GM19463 (cell line): ENCODE data around the gene STRN4.
"Not testable (repeated sequence)": the region's sequence is repeated elsewhere in the genome, so short reads cannot be mapped to it uniquely, and the experiment has no call there.

Source experiments
- ATAC-seq: cut with Tn5 transposase; IDR thresholded peaks from one replicate; pipeline ENCODE4 v1.9.1; 2021; ENCODE audit warnings: mild to moderate bottlenecking, moderate library complexity; ENCODE audit not compliant: unreplicated experiment

Gene STRN4

DNA sequence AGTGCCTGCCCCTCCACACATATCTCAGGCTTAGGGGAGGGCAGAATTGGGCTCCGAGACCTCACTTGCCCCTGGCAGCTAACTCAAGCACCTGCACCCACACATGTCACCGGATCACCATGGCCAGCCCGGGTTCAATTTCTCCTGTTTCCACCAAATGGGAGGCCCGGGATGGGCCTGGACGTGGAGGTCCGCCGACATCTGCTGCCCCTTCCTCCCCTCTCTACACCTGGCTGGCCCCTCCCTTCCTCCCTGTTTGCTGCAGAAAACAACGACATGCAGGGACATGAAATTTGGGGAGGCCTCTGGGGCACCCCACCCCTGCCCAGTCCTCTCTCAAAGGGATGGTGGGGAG lies 30.7 kb downstream of the STRN4 start:
- ATAC-seq, result no peak

DNA sequence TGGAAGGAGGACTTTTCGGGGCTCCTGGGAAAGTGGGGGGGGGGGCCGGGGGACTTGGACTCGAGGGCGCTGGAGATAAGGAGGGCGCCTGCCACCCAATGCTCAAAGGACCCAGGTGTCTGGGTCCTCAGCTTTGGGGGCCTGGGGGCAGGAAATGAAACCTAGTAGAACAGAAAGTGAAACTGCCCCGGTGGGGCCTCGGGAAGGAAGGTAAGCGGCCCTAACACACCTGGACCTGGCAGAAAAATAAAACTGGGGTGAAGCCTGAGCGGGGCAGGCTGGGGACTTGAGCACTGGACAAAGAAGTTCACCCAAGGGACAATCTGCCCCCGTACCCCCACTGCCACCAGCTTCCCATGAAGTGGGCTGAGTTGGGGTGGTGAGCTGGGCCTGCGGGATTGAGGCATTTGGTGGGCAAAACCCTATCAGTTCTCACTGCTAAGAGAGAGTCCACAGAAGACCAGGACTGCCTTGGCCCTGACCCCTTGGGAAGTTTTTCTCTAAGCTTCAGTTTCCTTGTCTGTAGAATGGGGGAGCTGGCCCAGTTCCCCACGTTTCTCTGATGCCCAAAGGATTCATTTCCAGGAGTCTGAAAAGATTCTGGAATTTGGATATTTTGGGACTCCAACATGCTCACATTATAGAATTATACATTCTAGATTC lies 31.7 kb downstream of the STRN4 start:
- no peak for ATAC-seq

DNA sequence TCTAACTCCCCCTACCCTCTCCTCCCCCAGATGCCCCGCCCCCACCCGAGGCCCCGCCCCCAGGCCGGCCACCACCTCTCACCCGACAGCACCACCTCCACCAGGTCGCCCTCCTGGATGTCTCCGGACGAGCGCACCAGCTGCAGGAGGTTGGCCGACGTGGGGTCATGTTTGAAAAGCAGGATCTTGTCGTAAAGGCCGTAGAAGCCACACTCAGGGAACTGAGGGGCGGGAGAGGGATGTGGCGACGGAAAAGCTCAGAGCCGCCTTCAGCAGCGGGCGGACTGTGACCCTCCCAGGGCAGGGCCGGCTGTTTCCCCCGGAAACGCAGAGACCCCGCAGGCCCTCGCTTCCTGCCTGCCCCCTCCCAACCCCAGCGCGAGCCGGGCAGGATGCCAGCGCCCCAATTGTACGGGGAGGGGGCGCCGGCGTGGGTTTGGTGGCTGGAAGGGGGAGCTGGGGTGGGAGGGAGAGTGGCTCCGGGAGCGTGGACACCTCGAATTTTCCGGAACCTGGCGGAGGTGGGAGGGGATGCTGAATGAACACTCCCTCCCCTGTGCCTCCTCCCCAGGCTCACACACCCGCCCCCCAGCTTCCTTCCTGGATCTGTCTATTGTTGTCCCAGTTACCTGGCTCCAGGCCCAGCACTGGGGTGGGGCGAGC lies 32.3 kb downstream of the STRN4 start:
- ATAC-seq, result no peak

- not testable (repeated sequence) for ATAC-seq
These were observed 33.4 kb downstream of the STRN4 start for GRCh38 chr19:46712768-46713338.

DNA sequence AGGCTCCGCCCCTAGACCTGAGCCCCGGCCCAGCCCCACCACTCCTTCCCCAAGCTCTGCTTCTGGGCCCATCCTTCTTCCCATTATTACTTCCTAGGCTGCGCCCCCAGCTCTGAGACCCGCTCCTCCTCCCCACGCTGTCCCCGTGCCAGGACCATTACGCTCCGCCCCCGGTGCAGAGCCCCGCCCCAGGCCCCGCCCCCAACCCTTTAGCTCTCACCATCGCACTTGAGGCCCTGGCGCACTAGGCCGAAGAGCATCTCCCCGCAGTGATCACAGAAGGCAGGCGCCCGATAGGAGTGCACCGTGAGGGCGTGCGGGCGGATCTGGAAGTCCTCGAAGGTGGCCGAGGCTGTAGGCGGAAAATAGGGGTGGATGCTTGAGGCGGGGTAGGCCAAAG lies 35.6 kb downstream of the STRN4 start:
- ATAC-seq, result no peak

GRCh38 chr19:46704379-46705076 lies 41.7 kb downstream of the STRN4 start:
- no peak for ATAC-seq

GRCh38 chr19:46700704-46701103 lies 45.5 kb downstream of the STRN4 start:
- ATAC-seq, result no peak

DNA sequence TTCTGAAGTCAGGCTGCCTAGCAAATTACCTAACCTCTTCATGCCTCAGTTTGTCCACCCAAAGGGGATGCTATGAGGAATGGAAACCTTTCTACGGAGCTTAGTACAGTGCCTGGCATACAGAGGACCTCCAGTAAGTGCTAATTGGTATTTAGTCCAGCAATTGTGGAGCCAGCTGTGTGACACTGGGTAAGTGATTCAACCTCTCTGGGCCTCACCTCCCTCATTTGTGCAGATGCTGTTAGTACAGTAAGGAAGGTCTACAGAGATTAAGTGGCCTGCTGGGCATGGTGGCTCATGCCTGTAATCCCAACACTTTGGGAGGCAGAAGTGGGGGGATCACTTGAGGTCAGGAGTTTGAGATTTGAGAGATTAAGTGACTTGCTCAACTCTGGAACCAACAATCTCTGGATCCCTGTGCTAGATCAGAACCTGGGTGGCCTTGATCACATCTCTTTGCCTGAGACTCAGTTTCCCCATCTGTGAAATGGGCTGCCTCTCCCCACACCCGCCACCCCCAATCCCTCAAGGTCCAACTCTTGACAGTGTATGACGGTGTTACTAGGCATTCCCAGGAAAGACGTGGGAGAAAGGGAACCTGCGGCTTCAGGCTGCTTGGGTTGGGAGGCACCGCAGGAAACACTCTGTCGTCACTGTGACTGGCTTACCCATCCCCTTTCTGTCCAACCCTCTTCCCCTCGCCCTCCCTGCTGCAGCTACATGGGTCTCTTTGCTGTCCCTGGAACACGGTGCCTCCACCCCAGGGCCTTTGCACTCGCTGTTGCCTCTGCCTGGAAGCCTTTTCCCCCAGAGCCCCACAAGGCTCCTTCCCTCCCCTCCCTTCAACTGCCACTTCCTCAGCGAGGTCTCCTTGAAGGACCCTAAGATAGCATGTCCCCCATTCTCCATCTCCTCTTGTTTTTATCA lies 47.6 kb downstream of the STRN4 start:
- ATAC-seq, result no peak

- no peak for ATAC-seq
These were observed 48.9 kb downstream of the STRN4 start for GRCh38 chr19:46697204-46697960.

DNA sequence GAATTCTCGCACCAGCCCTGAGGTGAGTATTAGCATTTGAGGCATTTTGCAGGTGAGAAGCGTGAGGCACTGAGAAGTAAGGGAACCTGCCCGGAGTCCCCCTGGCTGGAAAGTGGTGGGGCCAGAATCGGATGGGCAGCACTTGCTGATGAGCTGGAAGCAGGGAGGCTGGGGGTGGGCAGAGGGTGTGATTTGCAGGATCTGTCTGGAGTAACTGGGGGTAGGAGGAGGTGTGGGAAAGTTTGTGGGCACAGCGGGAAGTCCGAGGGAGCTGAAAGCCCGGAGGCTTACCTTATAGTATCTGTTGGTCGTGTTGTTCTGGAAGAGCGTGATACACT lies 49.4 kb downstream of the STRN4 start:
- ATAC-seq, result no peak

- no peak for ATAC-seq
These were observed 50.2 kb downstream of the STRN4 start for GRCh38 chr19:46696052-46696451.

DNA sequence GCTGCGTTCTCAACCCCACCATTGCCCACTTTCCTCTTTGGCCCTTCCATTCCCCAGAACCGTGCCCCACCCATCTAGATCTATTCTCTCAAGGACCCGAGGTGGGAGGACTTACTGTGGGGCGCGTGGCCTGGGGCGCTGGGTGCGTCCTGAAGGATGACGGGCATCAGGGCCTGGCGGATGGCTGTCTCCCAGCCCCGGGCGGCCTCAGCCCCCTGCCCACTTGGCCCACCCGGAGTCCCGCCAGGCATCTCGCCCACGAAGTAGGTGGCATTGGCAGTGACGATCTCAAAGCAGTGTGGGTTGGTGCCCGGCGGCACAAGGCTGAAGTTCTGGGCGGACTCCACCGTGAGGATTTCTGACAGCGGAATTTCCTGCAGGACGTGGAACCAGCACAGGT lies 52.5 kb downstream of the STRN4 start:
- ATAC-seq, result no peak

- ATAC-seq, result no peak
These were observed 53.1 kb downstream of the STRN4 start for GRCh38 chr19:46692918-46693722.

DNA sequence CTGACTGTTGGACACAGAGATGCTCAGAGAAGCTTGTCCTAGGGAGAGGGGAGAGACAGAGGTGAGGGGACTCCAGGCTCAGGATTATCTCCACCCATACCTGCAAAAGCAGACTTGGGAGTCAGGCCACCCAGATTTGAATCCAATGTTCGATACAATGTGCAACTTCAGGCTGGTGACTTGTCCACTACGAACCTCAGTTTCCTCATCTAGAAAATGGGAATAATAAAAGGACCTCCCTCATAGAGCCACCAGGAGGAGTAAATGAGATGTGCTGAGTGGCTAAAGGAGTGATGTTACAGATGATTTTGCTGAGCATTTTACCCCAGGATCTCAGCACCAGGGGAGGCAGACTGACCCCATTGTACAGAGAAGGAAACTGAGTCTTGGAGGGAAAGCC lies 54.3 kb downstream of the STRN4 start:
- ATAC-seq, result no peak

- ATAC-seq, result no peak
These were observed 55.1 kb downstream of the STRN4 start for GRCh38 chr19:46691104-46691503.

GRCh38 chr19:46689358-46689757 lies 56.9 kb downstream of the STRN4 start:
- no peak for ATAC-seq

GRCh38 chr19:46687438-46688145 lies 58.7 kb downstream of the STRN4 start:
- ATAC-seq, result no peak

DNA sequence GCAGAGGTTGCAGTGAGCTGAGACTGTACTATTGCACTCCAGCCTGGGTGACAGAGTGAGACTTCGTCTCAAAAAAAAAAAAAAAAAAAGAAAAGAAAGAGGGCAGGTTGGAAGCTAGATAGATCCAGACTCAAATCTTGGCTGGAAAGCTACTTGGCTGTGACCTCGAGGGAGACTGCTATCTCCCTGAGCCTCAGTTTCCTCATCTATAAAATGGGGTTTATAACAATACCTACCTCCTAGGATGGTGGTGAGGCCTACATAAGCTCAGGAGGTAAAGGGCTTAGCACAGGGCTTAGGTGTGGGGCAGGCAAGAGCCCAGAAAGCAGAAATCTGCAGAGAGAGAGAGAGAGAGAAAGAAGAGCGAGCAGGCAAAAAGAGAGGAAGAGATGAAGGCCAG lies 61.1 kb downstream of the STRN4 start:
- ATAC-seq, result no peak
